ENCODE results near the gene PLXNA1.

GRCh38 chr3:127019449-127019848, 36.5 kb downstream of the PLXNA1 start:
- TF ChIP-seq, protein P1, sequence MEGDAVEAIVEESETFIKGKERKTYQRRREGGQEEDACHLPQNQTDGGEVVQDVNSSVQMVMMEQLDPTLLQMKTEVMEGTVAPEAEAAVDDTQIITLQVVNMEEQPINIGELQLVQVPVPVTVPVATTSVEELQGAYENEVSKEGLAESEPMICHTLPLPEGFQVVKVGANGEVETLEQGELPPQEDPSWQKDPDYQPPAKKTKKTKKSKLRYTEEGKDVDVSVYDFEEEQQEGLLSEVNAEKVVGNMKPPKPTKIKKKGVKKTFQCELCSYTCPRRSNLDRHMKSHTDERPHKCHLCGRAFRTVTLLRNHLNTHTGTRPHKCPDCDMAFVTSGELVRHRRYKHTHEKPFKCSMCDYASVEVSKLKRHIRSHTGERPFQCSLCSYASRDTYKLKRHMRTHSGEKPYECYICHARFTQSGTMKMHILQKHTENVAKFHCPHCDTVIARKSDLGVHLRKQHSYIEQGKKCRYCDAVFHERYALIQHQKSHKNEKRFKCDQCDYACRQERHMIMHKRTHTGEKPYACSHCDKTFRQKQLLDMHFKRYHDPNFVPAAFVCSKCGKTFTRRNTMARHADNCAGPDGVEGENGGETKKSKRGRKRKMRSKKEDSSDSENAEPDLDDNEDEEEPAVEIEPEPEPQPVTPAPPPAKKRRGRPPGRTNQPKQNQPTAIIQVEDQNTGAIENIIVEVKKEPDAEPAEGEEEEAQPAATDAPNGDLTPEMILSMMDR (IDR thresholded peaks at IDR 0.05), result no peak
- no peak for TF ChIP-seq POLR2A (IDR thresholded peaks at IDR 0.05)

All from esophagus squamous epithelium (tissue), 4 donors.